Cardiac septum (tissue), 1 donor: ENCODE results near the gene NLGN4X. TPM values are rescaled to one million over a fixed set of nuclear protein-coding genes. Genes with fewer than 3 reads are reported as not detected.

Source experiments
- DNase-seq: peaks from one replicate; pipeline ENCODE4 v3.0.0-alpha.2; 2020; ENCODE audit warnings: low spot score
- intact Hi-C: fragments of 100-400 bp; cut with DNase I; formaldehyde crosslinking; loops from one replicate; pipeline ENCODE4 v1.14.0; 2022
- total RNA-seq: library from RNA; stranded (reverse); fragmentation: NEBNext Ultra II Directional; extraction: Animal tissue kit (Norgen Biotek cat#: 25700); gene quantifications from one replicate; pipeline ENCODE4 v1.2.1, GENCODE V29; 2021
- donor health status: DM: no; HTN: no; CAD: no.

The NLGN4X gene
- total RNA-seq, 1 donor from 2014 or later, result 2.0 TPM

DNA sequence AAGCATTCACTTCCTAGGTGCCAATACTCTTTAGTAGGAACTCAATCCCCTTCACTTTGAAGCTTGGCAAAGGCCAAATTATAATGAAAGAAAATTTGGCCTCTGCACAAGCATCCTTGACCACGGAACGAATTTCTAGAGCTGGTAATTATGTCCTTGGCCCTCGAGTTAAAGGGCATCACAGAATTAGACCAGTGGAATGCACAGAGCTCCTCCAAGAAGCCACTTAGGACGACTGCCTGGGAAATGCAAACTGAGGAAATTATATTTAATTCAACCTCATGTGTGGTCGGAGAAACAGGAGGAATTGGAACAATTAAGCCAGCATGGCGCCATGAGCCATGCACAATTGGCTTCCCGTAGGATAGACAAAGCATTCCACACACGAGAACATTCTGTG is 59.3 kb downstream of the NLGN4X start:
- intact Hi-C loops, result no loop called here
- no peak for DNase-seq

DNA sequence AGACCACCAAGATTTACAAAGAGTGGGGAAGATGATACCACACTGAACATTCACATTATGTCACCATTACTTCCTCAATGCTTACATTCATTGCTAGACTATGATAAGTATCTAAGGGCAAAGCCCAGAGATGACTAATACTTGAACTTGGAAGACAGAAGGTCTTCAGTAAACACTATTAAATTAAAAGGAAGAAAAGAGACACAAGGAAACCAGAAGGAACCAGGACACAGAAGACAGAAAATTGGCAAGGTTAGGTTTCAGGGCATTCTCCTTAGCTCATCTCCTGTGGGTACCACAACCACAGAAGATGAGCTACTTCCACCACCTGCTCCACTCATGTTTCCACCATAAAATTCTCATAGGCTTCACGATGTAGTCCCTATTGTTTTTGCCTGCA is 64.9 kb downstream of the NLGN4X start:
- DNase-seq, result no peak
- intact Hi-C loops, result no loop called here

DNA sequence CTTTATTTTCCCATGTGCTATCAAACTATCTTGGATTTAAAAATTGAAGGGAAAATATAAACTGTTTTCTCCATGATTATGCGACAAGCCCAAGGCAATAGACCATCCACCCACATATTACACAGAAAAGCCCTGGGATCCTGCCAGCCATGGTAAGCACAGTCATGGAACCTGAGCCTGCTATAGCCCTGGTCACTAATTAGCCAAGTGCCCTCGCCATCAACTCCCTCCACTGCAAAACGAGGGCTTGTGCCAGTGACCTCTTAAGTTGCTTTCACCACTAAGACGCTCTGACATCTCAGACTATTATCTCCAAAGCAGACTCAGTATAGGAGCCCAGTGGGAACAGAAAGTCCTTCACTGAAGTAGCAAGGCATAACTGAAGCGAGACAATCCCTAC is 69.2 kb downstream of the NLGN4X start:
- intact Hi-C loops, result no loop called here
- no peak for DNase-seq

DNA sequence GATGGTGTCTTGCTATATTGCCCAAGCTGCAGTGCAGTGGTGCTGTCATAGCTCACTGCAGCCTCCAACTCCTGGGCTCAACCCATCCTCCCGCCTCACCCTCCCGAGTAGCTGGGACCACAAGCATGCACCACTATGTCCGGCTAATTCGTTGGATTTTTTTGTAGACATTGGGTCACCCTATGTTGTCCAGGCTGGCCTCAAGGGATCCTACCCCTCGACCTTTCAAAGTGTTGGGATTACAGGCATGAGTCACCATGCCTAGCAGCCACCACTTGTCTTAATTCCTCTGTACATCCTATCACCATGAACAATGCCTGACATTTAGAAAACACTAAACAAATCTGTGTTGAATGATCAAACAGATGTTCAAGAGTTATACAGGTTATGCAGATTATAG is 76.7 kb downstream of the NLGN4X start:
- no peak for DNase-seq
- intact Hi-C loops, result no loop called here

DNA sequence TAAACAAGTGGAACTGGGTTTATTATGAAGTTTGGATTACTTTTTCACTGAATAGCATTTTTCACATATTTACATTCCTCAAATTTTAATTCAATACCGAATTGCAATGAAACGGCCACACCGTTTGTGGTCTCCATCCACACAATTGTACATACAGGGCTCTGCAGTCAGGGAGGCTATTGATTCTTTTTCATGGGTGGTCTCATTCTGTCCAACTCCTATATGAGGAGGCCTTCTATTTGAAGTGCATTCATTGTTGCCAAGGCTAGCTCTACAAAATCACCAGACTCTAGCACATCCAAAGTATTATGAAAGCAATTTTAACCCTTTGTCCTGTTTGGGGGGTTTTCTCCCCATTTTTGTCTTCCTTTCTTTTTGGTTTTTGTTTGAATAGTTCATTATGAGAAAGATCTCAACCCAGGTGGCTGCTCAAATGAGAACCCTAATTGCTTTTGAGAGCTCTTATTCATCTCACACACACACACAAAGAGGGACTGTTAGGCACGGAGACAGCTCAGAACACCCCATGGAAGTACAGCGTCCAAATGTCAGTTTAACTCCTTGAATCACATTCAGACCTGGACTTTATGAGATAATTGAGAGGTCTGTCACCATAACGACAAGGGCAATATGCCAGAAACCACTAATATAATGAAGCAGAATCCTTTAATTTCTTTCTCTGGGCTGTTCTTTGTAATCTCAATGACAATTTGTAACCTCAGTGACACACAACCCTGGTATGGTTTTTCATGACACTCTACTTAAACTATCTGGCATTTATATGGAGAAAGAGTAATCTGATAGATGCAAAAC is 79.4 kb downstream of the NLGN4X start:
- intact Hi-C loops, result no loop called here
- no peak for DNase-seq

DNA sequence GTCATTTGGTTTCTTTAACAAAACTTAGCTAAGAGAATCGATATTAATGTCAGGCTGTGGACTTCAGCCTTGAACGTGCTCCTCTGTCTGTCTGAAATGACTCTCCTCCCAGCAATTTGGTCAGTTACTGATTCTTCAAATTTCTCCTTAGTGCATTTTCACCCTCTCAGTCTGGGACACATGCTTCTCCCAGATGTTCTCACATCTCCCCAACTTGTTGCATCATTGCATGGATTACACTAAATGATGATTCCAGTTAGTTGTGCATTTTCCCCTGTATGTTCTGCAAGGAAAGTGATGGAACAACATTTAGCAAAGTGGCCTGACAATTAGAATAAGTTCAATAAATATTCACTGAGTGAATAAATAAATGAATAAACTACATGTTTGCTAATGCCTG is 94.4 kb downstream of the NLGN4X start:
- DNase-seq, result no peak
- intact Hi-C loops, result no loop called here

DNA sequence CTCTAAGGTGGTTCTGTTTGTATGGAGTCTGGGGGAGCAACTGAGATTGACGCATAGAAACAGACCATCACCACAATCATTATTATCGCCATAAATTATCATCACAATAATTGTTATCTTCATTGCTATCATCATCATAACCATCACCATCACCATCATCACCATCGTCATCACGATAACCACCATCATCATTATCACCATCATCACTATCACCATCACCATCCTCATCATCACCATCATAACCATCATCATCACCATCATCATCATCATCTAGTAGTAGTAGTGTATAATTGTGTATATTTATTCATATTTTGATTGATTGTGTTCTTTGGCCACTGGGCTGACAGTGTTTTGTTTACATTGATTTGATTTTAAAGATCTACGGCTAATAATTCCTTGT is 95.7 kb downstream of the NLGN4X start:
- DNase-seq, result no peak
- intact Hi-C loops, result no loop called here

DNA sequence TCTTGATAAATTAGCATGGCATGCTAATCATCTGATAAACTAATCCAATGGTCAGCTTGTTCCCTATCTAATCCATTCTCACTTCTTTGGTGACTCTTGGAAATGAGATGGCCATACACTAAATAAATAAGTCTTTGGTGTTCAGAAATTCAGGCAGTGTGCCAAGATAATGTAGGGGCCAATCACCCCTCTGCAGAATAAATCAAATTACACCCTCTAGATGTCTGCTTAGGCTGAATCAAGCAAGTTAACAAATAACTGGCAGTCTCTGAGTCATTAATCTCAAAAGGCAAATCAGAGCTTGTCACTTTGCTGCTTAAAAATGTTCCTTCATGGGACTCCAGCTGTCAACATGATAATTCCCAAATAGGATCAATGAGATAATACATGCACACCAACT is 97.4 kb downstream of the NLGN4X start:
- DNase-seq, result no peak

DNA sequence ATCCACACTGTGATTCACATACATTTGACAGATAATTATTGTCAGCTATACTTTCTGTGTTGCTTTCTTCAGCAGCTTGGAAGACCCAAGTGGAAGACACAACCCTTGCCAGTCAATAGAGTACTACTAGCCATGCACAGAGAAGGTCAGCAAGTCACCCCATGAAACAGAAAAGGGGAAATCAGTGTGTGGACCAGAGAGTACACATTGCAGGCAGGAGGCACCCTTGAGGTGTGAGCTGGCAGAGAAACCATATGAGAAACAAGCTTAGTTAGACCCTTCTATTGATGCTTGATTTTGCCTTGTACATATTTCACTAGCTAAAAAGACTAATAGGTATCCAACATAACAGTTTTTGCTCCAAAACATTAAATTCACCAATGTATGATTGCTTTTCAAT is 99.5 kb downstream of the NLGN4X start:
- DNase-seq, result no peak
- intact Hi-C loops, result no loop called here

More for the DNA sequence above, 97.4 kb downstream of the NLGN4X start:
- intact Hi-C loops, result no loop called here

DNA sequence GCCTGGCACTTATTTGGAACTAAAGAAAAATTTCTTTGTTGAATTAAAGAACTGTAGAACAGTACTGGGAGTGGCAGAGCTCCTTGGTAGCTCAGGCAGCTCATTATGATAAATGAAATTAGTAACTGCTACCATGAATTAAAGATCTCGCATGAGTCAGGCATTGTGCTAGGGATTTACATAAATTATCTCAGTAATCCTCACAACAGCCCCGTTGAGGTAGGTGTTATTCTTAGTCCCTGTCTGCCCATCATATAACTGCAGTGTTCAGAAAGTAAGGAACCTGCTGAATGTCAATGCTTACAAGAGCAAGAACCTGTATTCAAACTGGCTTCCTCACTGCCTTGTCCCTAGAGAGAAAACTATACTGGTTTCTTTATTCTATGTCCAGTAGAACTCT is 108.3 kb downstream of the NLGN4X start:
- intact Hi-C loops, result no loop called here
- no peak for DNase-seq

DNA sequence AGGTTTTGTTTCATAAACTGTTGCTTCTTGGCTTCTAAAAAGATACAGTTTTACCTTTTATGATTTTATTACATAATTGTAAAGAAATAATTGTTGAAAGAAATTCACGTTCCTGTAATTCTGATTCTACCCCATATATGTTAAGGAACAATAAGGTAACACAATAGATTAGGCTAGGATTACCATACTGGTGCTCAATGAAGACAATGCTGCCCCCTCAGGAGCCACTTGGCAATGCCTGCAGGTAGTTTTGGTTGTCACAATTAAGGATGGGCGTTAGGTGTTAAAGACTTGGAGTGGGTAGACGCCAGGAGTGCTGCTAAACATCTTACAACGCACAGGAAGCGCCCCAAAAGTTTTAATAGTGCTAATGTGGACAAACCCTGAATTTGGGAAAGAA is 133.2 kb downstream of the NLGN4X start:
- intact Hi-C loops, result no loop called here
- no peak for DNase-seq

DNA sequence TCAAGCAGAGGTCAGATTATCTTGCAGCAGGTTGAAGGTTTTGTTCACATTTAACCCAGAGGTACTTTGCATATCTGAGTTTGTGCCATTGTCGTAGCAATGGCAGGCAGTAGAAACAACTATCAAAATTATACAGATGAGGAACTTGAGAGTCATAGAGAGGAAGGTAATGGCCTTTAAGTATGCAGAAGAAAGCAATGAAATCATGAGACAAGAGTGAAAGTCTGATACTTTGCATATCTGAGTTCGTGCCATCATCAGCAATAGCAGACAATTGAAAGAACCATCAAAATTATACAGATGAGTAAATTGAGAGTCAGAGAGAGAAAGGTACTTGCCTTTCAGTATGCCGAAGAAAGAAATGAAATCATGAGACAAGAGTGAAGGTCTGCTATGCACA is 154.1 kb downstream of the NLGN4X start:
- intact Hi-C loops, result no loop called here

DNA sequence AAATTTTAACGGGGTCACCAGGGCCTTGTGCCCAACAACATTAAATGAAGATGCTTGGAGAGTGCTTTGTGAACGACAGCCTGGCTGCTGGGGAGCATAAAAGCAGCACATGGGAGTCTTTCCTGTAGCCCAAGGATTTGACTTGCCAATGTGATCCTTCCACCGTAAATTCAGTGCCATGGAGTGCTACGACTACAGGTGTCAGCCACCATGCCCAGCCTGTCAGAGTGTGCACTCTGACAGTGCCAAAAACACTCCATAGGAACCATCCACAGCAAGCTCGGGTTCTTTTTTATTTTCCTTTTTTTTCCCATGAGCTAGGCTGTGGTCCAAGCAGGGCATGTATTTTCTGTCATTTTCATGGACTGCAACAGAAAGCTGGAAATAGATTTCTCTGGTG is 156.9 kb downstream of the NLGN4X start:
- intact Hi-C loops, result no loop called here
- no peak for DNase-seq

More for the DNA sequence above, 154.1 kb downstream of the NLGN4X start:
- no peak for DNase-seq

DNA sequence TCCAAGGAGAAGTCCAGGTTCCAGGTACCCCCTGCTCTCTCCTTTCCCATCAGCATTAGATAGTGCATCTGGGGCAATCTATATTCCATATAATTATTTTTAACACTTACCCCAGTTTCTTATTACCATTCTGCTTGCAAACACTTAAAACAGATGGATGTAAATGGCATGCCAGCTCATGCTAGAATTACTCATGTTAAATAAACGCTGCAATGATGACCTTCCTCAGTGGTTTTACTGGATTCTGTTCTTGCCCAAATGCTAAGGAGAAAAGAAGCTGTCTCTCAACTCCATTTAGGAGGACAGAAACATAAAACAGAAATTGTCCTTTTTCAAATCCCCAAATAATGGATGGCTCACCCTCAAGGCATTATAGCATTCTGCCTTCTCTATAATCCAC is 161.1 kb downstream of the NLGN4X start:
- DNase-seq, result no peak
- intact Hi-C loops, result no loop called here

DNA sequence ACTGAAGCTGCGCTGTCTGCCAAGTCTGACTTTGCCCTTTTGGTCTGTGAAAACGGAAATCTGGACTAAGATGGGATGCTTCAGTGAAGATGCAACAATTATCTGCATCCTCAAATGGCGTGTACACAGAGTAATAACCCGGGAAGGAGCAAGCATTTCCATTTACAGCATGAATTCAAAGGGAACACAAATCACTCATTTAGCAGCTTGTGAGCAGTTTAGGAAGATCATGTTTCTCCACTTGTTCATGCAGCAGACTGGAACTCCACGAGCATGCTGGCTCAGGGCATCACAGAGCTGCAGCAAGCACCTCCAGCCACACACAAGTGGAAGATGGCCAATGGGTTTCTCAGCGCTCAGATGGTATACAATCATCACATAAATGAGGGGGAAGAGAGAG is 175.5 kb downstream of the NLGN4X start:
- DNase-seq, result no peak
- intact Hi-C loops, result no loop called here

DNA sequence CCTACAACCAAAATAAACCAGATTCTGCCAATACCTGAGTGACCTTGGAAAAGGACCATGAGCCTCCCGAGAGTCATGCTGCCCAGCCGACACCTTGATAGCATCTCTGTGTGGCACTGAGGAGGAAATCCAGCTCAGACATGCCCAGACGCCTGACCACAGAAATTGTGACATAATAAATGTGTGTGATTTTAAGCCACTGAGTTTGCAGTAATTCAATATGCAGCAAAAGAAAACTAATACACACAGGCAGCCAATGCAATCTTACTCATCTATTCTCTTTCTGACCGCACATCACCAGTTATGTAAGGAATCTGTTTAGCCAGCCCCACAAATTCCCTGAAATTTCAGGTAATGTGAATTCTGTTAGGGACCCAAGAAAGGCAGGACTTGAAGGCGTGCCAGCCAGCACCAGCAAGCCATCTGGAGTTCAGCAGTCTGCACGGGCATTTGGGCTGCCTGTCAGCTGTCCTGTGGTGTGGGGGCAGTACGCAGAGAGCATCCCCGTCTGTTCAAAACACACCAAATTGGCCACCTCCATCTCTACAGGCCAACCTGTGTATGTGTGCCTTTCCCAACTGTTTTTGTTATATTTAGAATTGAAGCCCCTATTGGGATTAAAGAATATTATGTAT is 176.4 kb downstream of the NLGN4X start:
- intact Hi-C loops, result no loop called here
- DNase-seq, result no peak

DNA sequence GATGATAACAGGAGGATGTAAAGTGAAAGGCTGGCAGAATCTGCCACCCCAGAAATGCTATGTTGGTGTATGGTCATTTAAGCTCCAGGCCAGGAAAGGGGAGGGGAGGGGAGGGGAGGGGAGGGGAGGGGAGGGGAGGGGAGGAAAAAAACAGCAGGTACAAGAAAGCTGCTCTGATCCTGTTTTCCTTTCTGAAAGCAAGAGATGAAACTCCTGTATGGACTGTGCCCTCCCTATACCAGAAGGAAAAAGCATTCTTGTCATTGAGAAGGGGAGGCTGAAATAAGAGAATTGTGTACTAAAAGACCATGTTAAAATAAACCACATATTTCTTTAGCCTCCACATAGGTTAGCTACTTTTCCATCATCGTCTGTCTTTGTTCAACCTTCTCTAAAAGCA is 179.5 kb downstream of the NLGN4X start:
- intact Hi-C loops, result no loop called here
- no peak for DNase-seq

DNA sequence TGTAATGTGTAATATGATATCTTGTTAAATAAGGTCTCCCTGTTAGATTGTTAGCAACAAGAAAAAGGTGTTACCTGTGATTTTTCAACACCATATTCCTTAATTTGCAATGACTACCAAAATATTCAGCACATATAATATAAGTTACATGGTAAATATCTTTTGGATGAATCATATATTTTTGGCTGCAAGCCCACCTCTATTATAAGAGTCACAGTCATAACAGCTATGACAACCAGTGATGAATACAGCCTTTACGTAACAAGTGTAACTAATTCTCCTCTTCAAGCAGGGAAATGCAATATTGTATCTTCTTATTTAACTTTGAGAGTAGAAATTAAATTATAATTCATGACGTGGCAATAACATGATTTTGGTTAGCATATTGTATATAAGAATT is 187.0 kb downstream of the NLGN4X start:
- no peak for DNase-seq
- intact Hi-C loops, result no loop called here

DNA sequence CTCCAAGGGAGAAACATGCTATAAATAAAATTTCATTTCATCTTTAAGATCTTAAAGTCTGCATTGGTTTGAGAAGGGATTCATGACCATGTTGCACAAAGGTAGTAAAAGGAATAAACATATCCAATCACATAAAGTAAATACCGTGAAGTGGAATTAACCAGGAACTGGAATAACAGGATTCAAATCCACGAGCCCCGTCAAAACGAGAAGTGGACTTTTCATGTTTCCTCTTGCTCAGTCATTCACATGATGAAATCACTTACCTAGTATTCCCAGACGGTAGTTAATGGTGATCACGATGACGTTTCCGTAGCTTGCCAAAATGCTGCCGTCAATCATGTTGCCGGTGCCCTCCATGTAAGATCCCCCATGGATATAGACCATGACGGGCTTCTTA is 199.7 kb downstream of the NLGN4X start:
- intact Hi-C loops, result no loop called here
- no peak for DNase-seq

DNA sequence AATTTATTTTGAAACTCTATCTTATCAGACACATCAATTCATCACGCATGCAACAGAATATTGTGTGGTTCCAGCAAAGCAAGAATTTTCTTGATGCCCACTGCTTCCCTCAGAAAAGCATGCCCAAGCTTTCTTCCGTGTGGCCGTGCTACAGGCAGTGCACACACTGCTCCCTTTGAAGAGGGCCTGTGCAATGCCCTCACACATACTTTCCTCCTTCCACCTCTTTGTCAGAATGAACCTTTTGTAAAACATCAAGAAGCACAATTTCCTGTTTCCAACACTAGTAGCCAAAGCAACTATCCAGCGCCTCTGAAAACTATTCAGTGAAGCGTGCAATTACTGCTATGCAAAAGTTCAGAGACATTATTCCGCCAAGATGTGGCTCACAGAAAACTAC is 201.7 kb downstream of the NLGN4X start:
- no peak for DNase-seq
- intact Hi-C loops, result no loop called here

DNA sequence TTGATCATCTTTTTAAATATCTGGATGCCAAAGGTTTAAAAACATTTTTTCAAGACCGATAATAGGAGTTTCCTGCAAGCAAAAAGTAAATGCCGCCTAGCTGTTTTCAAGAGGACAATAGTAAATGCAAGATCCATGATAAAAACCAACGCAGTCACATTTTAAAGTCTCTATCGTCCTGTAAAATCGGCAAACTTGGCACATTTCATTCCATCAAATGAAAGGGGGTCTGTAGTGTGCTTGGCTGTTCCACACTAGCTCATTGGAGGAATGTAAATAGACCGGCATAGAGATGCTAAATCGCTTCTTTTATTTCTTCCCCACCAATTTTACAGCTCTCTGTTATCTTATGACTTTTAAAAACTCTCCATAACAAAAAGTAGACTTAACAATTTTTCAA is 202.2 kb downstream of the NLGN4X start:
- no peak for DNase-seq
- intact Hi-C loops, result no loop called here

DNA sequence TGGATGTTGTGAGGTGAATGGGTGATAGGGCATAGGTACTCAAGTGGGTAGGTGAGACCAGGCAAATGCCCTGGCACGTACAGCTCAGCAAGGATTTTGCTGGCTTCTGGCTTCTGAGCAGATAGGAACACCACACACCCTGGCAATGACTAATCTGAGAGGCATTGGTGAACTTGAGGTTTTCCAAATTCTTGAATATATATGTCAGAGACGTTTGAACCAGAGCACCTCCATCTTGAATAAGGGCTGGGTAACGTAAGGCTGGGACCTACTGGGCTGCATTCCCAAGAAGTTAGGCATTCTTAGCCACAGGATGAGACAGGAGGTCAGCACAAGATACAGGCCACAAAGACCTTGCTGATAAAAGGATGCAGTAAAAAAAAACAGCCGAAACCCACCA is 204.5 kb downstream of the NLGN4X start:
- no peak for DNase-seq
- intact Hi-C loops, result no loop called here
